Activated naive CD4-positive, alpha-beta T cell treated with anti-CD3 and anti-CD28 coated beads, Interleukin-2, amount 50 U/mL, for 24 hours (primary cell): ENCODE data around the gene SLX4IP.
A peak's percentile ranks its signal among the peaks of the same experiment; 100 is the strongest.

Experiments
- H3K27ac Mint-ChIP-seq: one replicate; pipeline ENCODE4 v1.8.0; 2021; ENCODE audit warnings: mild to moderate bottlenecking, mixed read lengths
- H3K27me3 Mint-ChIP-seq: one replicate; pipeline ENCODE4 v1.8.0; 2021; ENCODE audit warnings: mixed read lengths
- H3K36me3 Mint-ChIP-seq: one replicate; pipeline ENCODE4 v1.8.0; 2021; ENCODE audit warnings: mixed read lengths
- H3K4me1 Mint-ChIP-seq: one replicate; pipeline ENCODE4 v1.8.0; 2021; ENCODE audit warnings: mixed read lengths
- H3K4me3 Mint-ChIP-seq: one replicate; pipeline ENCODE4 v1.8.0; 2021; ENCODE audit warnings: mild to moderate bottlenecking, mixed read lengths
- H3K9me3 Mint-ChIP-seq: one replicate; pipeline ENCODE4 v1.8.0; 2021; ENCODE audit warnings: mixed read lengths

The SLX4IP gene

DNA sequence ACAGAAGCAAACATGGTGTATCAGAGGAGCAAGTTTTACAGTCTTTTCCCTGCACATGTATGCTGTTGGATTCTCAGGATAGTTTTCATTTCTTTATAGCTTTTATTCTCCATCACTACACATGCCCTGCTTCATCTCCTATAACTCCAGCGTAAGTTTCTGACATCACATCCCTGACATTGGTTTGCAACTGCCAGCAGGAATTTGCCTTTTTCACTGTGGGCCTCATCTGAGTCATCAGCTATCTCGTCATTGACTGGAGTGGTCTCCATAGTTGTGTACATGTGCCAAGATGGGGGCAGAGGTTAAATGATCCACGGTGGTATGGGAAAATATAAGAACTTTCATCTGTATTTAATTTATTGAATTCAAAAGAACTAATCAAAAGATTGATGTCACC lies 96.7 kb downstream of the SLX4IP start:
- Mint-ChIP-seq H3K36me3 (peaks cover 8% of the 10 kb centered on the region), H3K27ac (no peak overlapping the region), H3K9me3 (no peaks in the 10 kb centered on the region), H3K4me3 (no peak overlapping the region), H3K4me1 (peaks cover 9% of the 10 kb centered on the region), H3K27me3 (no peaks in the 10 kb centered on the region)

DNA sequence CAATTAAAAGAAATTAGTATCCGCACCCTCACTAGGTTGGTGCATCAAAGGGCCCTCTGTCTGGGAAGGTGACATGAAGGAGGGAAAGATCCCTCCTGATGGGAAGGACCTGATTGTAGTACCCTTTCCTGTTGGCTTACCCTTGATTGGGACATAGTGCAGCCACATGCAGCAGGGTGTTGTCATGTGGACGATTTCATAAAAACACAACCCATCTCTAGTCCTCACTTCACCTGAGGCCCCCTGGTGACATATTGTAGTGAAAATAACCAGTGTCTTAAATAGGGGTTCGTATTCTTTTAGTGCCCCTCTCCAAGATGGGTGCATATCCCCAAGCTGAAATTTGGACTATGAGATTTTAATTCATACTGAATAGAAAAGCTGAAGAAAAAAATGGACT lies 97.3 kb downstream of the SLX4IP start:
- Mint-ChIP-seq H3K27ac (no peak overlapping the region), H3K36me3 (peaks cover 8% of the 10 kb centered on the region), H3K9me3 (no peaks in the 10 kb centered on the region), H3K4me3 (no peak overlapping the region), H3K27me3 (no peaks in the 10 kb centered on the region), H3K4me1 (peaks cover 9% of the 10 kb centered on the region)

DNA sequence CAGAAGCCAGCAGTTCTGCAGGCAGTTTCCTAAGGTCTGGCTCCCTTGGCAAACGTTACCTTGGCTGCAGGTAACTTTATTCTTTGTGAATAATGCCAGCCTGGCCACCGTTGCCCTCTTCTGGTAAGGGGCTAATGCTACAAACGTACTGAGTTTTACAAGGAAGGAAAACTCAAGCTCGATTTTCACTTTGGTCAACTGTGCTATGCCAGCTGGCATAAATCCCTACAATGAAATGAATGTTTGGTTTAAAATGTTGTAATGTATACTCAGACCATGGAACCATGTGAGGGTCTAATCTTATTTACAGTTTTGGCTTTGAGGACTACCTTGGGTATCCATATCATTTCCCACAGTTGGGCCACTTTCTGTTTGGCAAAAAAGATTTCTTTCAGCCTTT lies 101.4 kb downstream of the SLX4IP start:
- peaks cover 1% of the 10 kb centered on the region for H3K36me3 Mint-ChIP-seq
- H3K27ac Mint-ChIP-seq = no peak overlapping the region
- H3K9me3 Mint-ChIP-seq = no peaks in the 10 kb centered on the region
- H3K4me3 Mint-ChIP-seq = no peak overlapping the region
- peaks cover 23% of the 10 kb centered on the region for H3K4me1 Mint-ChIP-seq
- no peaks in the 10 kb centered on the region for H3K27me3 Mint-ChIP-seq

DNA sequence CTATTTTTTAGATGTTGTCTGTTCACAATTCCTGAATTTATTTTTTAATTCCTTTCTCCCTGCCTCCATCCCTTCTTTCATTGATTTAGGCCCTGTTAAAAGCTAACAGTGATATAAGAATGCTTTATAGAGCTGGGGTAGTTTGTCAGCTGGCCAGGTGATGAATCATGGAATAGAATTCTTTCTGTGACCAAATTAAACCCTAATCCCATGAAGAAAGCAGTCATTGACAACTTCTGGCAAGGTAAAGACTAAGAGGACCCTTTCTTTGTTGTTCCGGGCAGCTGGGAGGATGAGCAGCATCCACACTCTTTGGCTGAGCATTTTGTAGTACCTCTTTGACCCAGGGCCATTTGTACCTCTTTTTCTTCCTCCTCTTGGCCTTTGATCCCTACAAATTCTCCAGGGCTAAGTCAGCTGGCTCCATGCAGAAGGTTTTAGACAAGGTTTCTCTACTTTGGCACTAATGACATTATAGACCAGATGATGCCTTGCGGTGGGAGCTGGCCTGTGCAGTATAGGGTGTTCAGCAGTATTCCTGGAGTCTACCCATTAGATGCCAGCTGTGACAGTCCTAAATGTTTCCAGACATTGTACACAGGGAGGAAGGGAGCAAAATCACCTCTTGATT lies 102.9 kb downstream of the SLX4IP start:
- no peak overlapping the region for H3K27ac Mint-ChIP-seq
- H3K4me1 Mint-ChIP-seq = peaks cover 27% of the 10 kb centered on the region
- peaks cover 1% of the 10 kb centered on the region for H3K36me3 Mint-ChIP-seq
- no peaks in the 10 kb centered on the region for H3K27me3 Mint-ChIP-seq
- H3K9me3 Mint-ChIP-seq = no peaks in the 10 kb centered on the region
- H3K4me3 Mint-ChIP-seq = no peak overlapping the region

DNA sequence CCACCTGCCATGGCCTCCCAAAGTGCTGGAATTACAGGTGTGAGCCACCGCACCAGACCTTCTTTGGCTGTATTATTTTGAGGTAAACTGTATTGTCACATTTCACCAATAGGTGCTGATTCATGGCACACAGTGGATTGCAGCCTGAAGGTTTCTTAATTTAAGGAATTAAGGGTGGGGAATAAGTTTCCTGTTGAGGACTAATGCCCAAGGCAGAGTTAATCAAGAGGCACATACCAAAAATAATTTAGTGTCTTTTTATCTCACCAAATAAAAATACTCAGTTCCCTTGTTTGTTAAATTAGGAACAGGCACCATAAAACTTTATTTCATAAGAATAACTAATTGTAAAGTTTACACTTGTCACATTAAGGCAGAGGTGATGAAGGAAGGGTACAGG lies 103.7 kb downstream of the SLX4IP start:
- peaks cover 28% of the 10 kb centered on the region for H3K4me1 Mint-ChIP-seq
- H3K4me3 Mint-ChIP-seq = no peak overlapping the region
- no peaks in the 10 kb centered on the region for H3K9me3 Mint-ChIP-seq
- H3K36me3 Mint-ChIP-seq = peaks cover 3% of the 10 kb centered on the region
- no peaks in the 10 kb centered on the region for H3K27me3 Mint-ChIP-seq
- no peak overlapping the region for H3K27ac Mint-ChIP-seq

DNA sequence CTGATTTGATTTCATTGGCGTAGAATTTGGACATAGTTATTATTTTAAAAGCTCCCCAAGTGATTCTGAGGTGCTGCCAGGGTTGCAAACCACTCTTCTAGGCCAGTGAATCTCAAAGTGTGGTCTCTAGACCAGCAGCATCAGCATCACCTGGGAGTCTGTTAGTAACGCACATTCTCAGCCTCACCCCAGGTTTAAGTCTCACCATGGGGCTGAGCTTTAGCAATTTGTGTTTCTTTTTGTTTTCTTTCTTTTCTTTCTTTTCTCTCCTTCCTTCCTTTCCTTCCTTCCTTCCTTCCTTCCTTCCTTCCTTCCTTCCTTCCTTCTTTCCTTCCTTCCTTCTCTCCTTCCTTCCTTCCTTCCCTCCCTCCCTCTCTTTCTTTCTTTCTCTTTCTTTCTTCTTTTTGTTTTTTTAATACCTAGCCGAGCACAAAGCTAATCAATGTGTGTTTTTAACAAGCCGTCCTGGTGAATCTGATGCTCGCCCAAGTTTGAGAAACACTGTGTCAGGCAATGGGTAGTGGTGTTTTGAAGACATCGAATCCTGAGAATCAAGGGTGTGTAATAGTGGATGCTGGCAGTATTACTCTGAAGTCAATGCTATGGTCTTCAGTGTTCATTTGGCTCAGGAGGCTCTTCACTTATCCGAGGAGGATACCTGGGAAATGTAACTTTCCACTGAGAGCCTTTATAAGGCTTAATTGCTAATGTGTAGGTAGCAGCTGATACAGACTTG lies 104.9 kb downstream of the SLX4IP start:
- peaks cover 32% of the 10 kb centered on the region for H3K4me1 Mint-ChIP-seq
- no peaks in the 10 kb centered on the region for H3K27me3 Mint-ChIP-seq
- H3K4me3 Mint-ChIP-seq = no peak overlapping the region
- no peaks in the 10 kb centered on the region for H3K9me3 Mint-ChIP-seq
- H3K36me3 Mint-ChIP-seq = peaks cover 6% of the 10 kb centered on the region
- no peak overlapping the region for H3K27ac Mint-ChIP-seq

DNA sequence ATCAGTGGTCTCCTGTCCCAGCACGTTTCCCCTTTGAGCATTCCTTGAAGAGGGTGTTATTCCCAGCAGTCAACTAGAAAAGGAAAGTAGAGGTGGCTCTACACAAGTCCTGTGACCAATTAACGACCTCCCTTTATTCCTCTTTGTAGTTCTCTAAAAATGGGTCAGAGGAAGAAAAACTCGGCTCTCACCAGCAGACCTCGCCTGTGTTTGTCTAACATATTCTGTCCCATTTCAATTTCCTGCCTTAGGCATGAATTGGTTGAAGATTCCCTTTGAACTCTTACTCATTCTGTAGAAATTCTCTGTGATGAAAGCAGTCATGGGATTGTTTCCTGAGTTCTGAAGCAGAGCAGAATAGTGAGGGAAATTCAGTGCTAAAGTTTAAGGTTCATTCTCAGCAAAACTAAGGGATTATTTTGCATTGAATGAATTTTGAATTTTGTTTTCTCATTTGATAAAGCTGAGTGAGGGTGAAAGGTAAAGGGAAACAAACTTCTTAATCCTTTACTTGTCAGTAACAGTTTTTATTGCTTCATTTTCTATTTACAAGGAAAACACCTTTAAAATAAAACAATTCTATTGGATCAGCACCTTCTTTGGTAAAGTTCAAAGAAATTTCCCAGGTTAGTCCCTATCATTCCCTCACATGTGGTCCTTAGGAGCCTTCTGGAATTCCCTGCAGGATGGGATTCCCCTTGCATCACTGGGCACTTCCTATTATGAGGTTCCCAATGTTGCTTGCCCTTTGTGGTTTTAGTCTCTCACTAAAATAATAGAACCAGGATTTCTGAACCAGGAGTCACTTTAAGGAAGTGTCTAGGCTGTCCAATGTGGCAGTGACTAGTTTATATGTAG lies 105.8 kb downstream of the SLX4IP start:
- H3K4me1 Mint-ChIP-seq = peaks cover 31% of the 10 kb centered on the region
- H3K4me3 Mint-ChIP-seq = no peak overlapping the region
- H3K9me3 Mint-ChIP-seq = no peaks in the 10 kb centered on the region
- peaks cover 6% of the 10 kb centered on the region for H3K36me3 Mint-ChIP-seq
- H3K27ac Mint-ChIP-seq = peak overlapping the region; percentile 46
- no peaks in the 10 kb centered on the region for H3K27me3 Mint-ChIP-seq

DNA sequence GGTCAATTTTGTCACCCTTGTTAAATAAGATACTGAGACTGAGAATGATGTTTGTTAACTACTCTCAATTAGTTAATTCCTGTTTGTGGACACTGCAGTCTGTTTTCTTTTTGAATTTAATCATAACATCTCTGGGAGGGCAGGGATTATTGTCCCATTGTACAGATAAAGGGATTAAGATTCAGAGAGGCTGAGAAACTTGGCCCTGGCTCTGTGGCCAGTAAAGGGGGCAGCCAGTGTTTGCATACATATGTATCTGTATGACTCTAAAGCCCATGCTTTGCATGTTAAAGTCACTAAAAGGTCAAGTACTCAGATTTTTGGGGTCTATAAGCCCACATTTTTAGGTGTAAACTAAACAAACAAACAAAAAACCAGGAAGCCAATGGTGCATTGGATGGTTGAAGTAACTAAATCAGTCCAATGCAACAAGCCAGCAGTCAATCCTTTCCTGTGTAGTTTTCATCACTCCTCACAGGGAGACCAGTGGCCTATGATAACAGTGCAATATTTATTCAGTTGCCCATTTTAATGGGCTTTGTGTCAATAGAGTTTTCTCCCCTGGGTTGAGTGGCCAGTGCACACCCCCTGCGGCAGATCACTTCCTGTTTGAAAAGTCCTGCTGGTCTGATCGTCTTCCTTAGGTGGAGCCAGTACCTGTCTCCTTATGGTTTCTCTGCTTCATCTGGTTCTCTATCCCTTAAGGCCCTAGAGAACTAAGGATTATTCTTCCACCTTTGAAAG lies 106.7 kb downstream of the SLX4IP start:
- no peak overlapping the region for H3K4me3 Mint-ChIP-seq
- H3K27me3 Mint-ChIP-seq = no peaks in the 10 kb centered on the region
- peaks cover 28% of the 10 kb centered on the region for H3K4me1 Mint-ChIP-seq
- no peaks in the 10 kb centered on the region for H3K9me3 Mint-ChIP-seq
- H3K27ac Mint-ChIP-seq = no peak overlapping the region
- H3K36me3 Mint-ChIP-seq = peaks cover 5% of the 10 kb centered on the region

DNA sequence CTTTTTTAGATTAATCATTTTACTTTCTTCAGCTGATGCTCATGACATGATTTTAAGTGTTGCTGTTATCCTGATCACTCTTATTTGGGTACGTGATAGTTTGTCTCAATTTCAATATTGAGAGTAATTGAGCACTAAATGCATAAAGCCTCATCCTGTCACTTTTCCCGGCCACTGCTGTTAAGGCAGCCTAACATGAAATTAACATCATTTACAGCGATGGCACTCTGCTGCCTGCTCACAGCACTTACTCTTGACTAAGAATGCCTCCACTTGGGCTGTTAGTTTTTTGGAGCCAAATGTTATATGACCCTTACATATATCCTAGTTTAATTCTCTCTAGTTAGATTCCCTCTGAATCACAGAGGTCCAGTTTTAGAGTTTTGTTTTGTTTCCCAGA lies 107.3 kb downstream of the SLX4IP start:
- Mint-ChIP-seq H3K27ac (no peak overlapping the region), H3K4me3 (no peak overlapping the region), H3K36me3 (peaks cover 5% of the 10 kb centered on the region), H3K4me1 (peaks cover 32% of the 10 kb centered on the region), H3K27me3 (no peaks in the 10 kb centered on the region), H3K9me3 (no peaks in the 10 kb centered on the region)

DNA sequence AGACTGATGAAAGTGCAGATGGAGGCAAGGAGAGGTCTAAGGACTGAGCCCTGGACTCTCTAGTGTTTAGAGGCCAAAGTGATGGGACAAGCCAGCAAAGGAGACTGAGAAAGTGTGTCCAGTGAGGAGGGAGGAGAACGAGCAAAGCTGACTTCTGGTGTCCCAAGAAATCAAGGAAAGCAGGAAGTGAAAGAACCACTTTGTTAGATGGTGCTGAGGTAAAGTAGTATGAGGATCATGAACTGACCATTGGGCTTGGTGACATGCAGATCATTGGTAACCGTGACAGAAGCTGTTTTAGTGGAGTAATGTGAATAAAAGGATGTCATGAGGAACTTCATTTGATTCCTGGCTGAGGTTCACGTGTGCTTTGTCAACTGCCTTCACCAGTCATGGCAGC lies 108.4 kb downstream of the SLX4IP start:
- H3K27ac Mint-ChIP-seq = no peak overlapping the region
- no peaks in the 10 kb centered on the region for H3K9me3 Mint-ChIP-seq
- H3K27me3 Mint-ChIP-seq = no peaks in the 10 kb centered on the region
- H3K4me3 Mint-ChIP-seq = no peak overlapping the region
- peaks cover 35% of the 10 kb centered on the region for H3K4me1 Mint-ChIP-seq
- peaks cover 5% of the 10 kb centered on the region for H3K36me3 Mint-ChIP-seq

DNA sequence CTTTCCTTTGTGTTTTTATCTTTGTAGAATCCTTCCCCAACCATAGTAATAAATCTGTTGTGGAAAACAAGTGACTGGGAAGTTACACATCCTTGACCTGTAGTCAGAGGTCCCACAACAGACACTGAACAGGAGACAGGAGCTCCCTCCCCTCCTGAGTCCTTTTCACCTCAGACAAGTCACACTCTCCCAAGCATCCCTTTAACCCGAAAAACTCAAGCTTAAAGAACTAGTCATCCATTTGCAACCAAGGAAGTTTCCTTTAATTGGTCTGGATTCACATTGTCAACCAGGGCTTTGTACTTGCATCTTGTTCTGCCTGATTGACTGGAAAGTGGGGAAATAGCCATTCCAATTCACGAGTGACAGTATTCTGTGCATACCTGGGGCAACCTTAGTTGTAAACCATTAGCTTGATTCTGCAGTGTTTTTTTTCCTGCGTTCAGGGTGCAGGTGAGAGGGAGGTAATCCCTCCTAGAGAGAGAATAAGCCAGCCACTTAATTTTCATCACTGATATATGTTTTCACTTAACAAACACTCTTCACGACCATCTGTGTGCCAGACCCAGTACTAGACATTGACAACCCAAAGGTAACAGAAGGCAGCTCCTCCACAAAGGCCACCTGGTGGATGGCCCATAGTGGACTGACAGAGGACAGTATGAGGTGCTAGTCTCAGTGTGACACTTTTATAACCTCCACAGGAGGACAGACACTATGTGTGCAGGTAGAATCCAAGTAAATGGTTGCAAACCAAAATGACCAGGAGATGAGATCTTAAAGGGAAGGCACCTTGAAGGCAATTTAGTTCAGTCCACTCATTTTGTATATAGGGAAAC lies 112.4 kb downstream of the SLX4IP start:
- Mint-ChIP-seq H3K4me3 (no peak overlapping the region), H3K9me3 (no peaks in the 10 kb centered on the region), H3K36me3 (peaks cover 5% of the 10 kb centered on the region), H3K27me3 (no peaks in the 10 kb centered on the region), H3K27ac (no peak overlapping the region), H3K4me1 (peaks cover 45% of the 10 kb centered on the region)

DNA sequence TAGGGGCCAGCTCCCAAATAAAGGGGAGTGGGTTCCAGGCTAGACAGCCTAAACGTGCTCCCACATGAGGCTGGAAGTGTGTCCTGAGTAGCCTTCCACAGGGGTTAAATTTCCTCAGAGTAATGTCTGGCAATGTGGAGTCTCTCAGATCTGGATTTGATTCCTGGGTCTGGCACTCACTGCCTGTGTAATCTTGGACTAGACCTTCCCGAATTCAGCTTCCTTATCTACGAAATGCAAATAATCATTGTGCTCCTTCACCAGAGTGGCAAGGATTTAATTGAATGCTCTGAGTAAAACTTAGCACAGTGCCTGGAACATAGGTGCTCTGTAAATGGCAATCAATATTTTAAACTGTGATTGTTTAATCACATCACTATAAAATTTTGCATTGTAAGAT lies 114.4 kb downstream of the SLX4IP start:
- Mint-ChIP-seq H3K27ac (no peak overlapping the region), H3K27me3 (no peaks in the 10 kb centered on the region), H3K9me3 (no peaks in the 10 kb centered on the region), H3K4me1 (peaks cover 40% of the 10 kb centered on the region), H3K4me3 (no peak overlapping the region), H3K36me3 (no peaks in the 10 kb centered on the region)

DNA sequence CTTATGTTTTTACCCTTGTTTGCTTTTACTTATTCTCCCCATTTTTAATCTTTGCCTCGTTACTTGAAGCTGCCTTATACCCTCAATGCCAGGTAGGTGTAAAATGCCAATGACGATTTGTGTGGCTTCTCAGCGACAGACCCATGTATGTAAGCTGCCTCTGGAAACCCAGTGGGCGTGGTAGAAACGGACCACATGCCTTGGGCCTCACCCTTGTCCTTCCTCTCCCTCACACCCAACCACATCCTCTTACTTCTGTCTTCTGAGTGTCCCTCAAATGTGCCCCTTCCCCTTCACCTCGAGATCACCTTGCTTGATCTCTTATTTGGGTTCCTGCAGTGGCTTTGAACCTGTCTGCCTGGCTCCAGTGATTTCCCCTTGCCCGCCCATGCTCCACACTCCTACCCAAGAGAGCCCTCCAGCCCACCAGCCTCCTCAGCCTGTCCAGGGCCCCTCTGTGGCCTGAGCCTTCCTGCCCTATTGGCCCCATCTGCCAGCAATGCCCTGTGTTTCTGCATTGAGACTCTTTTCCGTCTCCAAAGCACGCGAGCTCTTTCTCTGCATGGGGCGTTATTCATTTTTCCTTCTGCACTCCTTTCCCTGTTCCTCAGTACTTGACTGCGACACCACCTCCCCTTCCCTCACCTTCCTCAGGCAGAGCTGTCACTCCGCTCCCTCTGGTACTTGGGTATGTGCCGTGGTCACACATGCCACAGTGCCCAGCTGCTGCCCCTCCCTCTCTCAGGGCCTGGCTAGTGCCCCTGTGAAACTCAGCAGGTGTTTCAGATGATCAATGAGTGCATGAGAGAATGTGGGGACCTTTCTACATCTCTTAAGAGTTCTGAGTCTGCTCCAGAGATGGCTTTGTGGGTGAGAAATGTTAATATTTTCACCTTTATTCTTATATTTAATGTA lies 115.4 kb downstream of the SLX4IP start:
- H3K36me3 Mint-ChIP-seq = no peaks in the 10 kb centered on the region
- H3K27ac Mint-ChIP-seq = no peak overlapping the region
- H3K4me3 Mint-ChIP-seq = no peak overlapping the region
- H3K4me1 Mint-ChIP-seq = peaks cover 40% of the 10 kb centered on the region
- H3K27me3 Mint-ChIP-seq = no peaks in the 10 kb centered on the region
- no peaks in the 10 kb centered on the region for H3K9me3 Mint-ChIP-seq
